DND-41 (cell line): ENCODE measurements around the gene IL18RAP.

ENCODE experiments used
- CTCF ChIP-seq: IDR thresholded peaks from 2 replicates; pipeline ENCODE4 v1.5.1; 2012; ENCODE audit warnings: borderline replicate concordance, low read length, moderate library complexity, mild to moderate bottlenecking; ENCODE audit not compliant: poor library complexity, severe bottlenecking; ENCODE audit errors: extremely low read depth
- EZH2 ChIP-seq: IDR thresholded peaks from 3 replicates; pipeline ENCODE4 v1.6.1; 2012; ENCODE audit warnings: borderline replicate concordance, low read depth, mild to moderate bottlenecking, moderate library complexity, low read length, inconsistent platforms; ENCODE audit not compliant: severe bottlenecking

GRCh38 chr2:102386004-102386403 is 37.0 kb upstream of the IL18RAP start:
- TF ChIP-seq CTCF (no peak), EZH2 (no peak)
